B cell (primary cell): ENCODE data around the gene GRAP. TPM values are rescaled to one million over a fixed set of nuclear protein-coding genes. Genes with fewer than 3 reads are reported as not detected.

ENCODE experiments used
- ATAC-seq: fragments of 200-7000 bp; cut with Tn5 transposase; one replicate; pipeline ENCODE4 v1.10.0; 2021; ENCODE audit warnings: low read depth, mild to moderate bottlenecking, moderate number of reproducible peaks, moderate library complexity
- CTCF ChIA-PET: fragments of 350-600 bp; sonication (Branson Sonifier 250); formaldehyde crosslinking; loops from one replicate; lab custom pipeline; 2021; ENCODE audit warnings: antibody characterized with exemption, inconsistent platforms; lab: Charles Lee
- POLR2A ChIA-PET: fragments of 350-600 bp; sonication (Branson Sonifier 250); formaldehyde crosslinking; loops from one replicate; lab custom pipeline; 2021; ENCODE audit warnings: antibody characterized with exemption; lab: Charles Lee
- DNase-seq: peaks from one replicate; pipeline ENCODE4 v3.0.0; 2013
- H2AFZ ChIP-seq: 2 replicates; pipeline ENCODE4 v1.6.1; 2012; ENCODE audit warnings: mild to moderate bottlenecking, low read depth, low read length; ENCODE audit not compliant: insufficient read depth, poor library complexity, severe bottlenecking
- H3K27ac ChIP-seq, 2 donors: 1 replicate in 1 of 2; 2 replicates in 1 of 2; pipeline ENCODE4 v1.5.1; 2012 to 2013; ENCODE audit warnings: low read length in 2 of 2, mild to moderate bottlenecking in 2 of 2, moderate library complexity in 1 of 2
- H3K27me3 ChIP-seq, 4 experiments: fragments of 200-600 bp in 1 of 4; sonication (generic) in 1 of 4; replicated peaks in 1 of 4; 1 replicate in 2 of 4; 2 replicates in 2 of 4; pipeline versions ENCODE4 v1.6.1 to v1.7.0; 2013 to 2016; ENCODE audit warnings: low read length in 3 of 4, mild to moderate bottlenecking in 2 of 4, mixed read lengths in 1 of 4, moderate library complexity in 1 of 4; ENCODE audit not compliant: insufficient read depth in 4 of 4, control insufficient read depth in 3 of 4; ENCODE audit errors: control extremely low read depth in 1 of 4
- H3K36me3 ChIP-seq, 2 experiments: replicated peaks in 1 of 2; 1 replicate in 1 of 2; 2 replicates in 1 of 2; pipeline versions ENCODE4 v1.6.1 to v1.7.1; 2013; ENCODE audit warnings: low read length in 1 of 2; ENCODE audit not compliant: insufficient read depth in 2 of 2, control insufficient read depth in 1 of 2; ENCODE audit errors: control extremely low read depth in 1 of 2, extremely low read depth in 1 of 2
- H3K4me1 ChIP-seq, 2 donors: fragments of 200-600 bp in 1 of 2; sonication (generic) in 1 of 2; 1 replicate in 1 of 2; 2 replicates in 1 of 2; pipeline versions ENCODE4 v1.5.1 to v1.6.1; 2013 to 2017; ENCODE audit warnings: low read length in 2 of 2; ENCODE audit not compliant: control insufficient read depth in 2 of 2, insufficient read depth in 2 of 2
- H3K4me2 ChIP-seq: replicated peaks from 2 replicates; pipeline ENCODE3; 2012; ENCODE audit warnings: mild to moderate bottlenecking, low read depth, low read length; ENCODE audit not compliant: poor library complexity, severe bottlenecking
- H3K4me3 ChIP-seq, 5 experiments: fragments of 200-600 bp in 1 of 5; sonication (generic) in 1 of 5; 1 replicate in 3 of 5; 2 replicates in 2 of 5; pipeline versions ENCODE4 v1.5.1 to v1.7.0; 2011 to 2016; ENCODE audit warnings: low read length in 4 of 5, mild to moderate bottlenecking in 4 of 5, low read depth in 2 of 5, control low read depth in 1 of 5, moderate library complexity in 1 of 5; ENCODE audit not compliant: insufficient read depth in 1 of 5; ENCODE audit errors: control extremely low read depth in 1 of 5, extremely low read depth in 1 of 5
- H3K79me2 ChIP-seq: fragments of 200-600 bp; sonication (generic); one replicate; pipeline ENCODE4 v1.6.0; 2016; ENCODE audit warnings: low read length; ENCODE audit not compliant: control insufficient read depth, insufficient read depth
- H3K9ac ChIP-seq: fragments of 200-600 bp; sonication (generic); 2 replicates; pipeline ENCODE4 v1.6.1; 2017; ENCODE audit warnings: mild to moderate bottlenecking, low read length, moderate library complexity
- H3K9me3 ChIP-seq, 3 donors: one replicate each; pipeline versions ENCODE4 v1.6.1 to v1.7.1; 2013; ENCODE audit warnings: low read length in 2 of 3; ENCODE audit not compliant: control insufficient read depth in 2 of 3, insufficient read depth in 1 of 3; ENCODE audit errors: control extremely low read depth in 1 of 3
- H4K20me1 ChIP-seq: 2 replicates; pipeline ENCODE4 v1.6.0; 2012; ENCODE audit warnings: mild to moderate bottlenecking, low read length; ENCODE audit not compliant: insufficient read depth, control insufficient read depth, poor library complexity, severe bottlenecking
- H3K27ac Mint-ChIP-seq: one replicate; pipeline ENCODE4 v1.8.0; 2021; ENCODE audit warnings: mixed read lengths
- H3K27me3 Mint-ChIP-seq: one replicate; pipeline ENCODE4 v1.8.0; 2021; ENCODE audit warnings: mixed read lengths
- H3K4me1 Mint-ChIP-seq: one replicate; pipeline ENCODE4 v1.8.0; 2021; ENCODE audit warnings: mixed read lengths
- H3K4me3 Mint-ChIP-seq: one replicate; pipeline ENCODE4 v1.8.0; 2021; ENCODE audit warnings: mixed read lengths
- H3K9me3 Mint-ChIP-seq: one replicate; pipeline ENCODE4 v1.8.0; 2022; ENCODE audit warnings: mixed read lengths; ENCODE audit not compliant: insufficient read depth
- CTCF ChIP-seq: fragments of 200-600 bp; IDR thresholded peaks from one replicate; pipeline ENCODE4 v1.8.0; 2022; ENCODE audit warnings: antibody characterized with exemption, mild to moderate bottlenecking
- EZH2 ChIP-seq: IDR thresholded peaks from 2 replicates; pipeline ENCODE4 v1.6.1; 2012; ENCODE audit warnings: borderline replicate concordance, low read depth, mild to moderate bottlenecking, moderate library complexity, low read length; ENCODE audit not compliant: insufficient read depth, poor library complexity, severe bottlenecking
- WGBS: methylation state at CpG from one replicate; pipeline ENCODE4 v1.1.5; 2013; ENCODE audit warnings: missing lambda C conversion rate; ENCODE audit not compliant: insufficient coverage; 5-methylcytosine and 5-hydroxymethylcytosine counted together
- intact Hi-C: fragments of 100-400 bp; cut with micrococcal nuclease; formaldehyde crosslinking; loops from one replicate; pipeline ENCODE4 v1.10.0; 2022
- polyA plus RNA-seq: library from polyadenylated mRNA; depleted of rRNA; stranded (reverse); fragments of >200 nt; gene quantifications from 2 replicates; pipeline ENCODE4 v1.2.3, GENCODE V29; 2012
- total RNA-seq, 2 donors: library from RNA; stranded (reverse); fragments of 120-200 nt in 1 of 2; gene quantifications; 1 replicate in 1 of 2; 2 replicates in 1 of 2; pipeline versions ENCODE4 v1.2.3 to v1.2.4, GENCODE V29; 2013 to 2022

Gene GRAP
- total and polyA plus RNA-seq, 2 donors (not counting 1 experiment from before 2014, with no cell fraction given) = 59.8 to 93.2 TPM

GRCh38 chr17:18987862-18988545 lies 58.8 kb downstream of the GRAP start:
- 95% methylated on average over 14 of the region's 14 CpGs for WGBS
- DNase-seq (no peak), ATAC-seq (no peak)
- Histone ChIP-seq H3K27ac (no peak overlapping the region), H3K36me3 (peaks cover 0 to 8% of the 10 kb centered on the region in 2 experiments), H3K4me2 (no peak overlapping the region), H3K27me3 (no peaks in the 10 kb centered on the region), H4K20me1 (peaks cover 30% of the 10 kb centered on the region), H3K79me2 (peaks cover 6% of the 10 kb centered on the region), H3K9me3 (no peaks in the 10 kb centered on the region), H3K4me1 (peaks cover 9 to 11% of the 10 kb centered on the region in 2 donors), H3K9ac (no peak overlapping the region), H2AFZ (no peak overlapping the region), H3K4me3 (no peak overlapping the region)
- no peaks in the 10 kb centered on the region for H3K27me3 Mint-ChIP-seq
- peaks cover 8% of the 10 kb centered on the region for H3K4me1 Mint-ChIP-seq
- H3K27ac Mint-ChIP-seq = no peak overlapping the region
- H3K4me3 Mint-ChIP-seq = no peak overlapping the region
- ChIA-PET POLR2A (no interaction called here), CTCF (no interaction called here)
- intact Hi-C loops = no loop called here
- no peaks in the 10 kb centered on the region for H3K9me3 Mint-ChIP-seq
- TF ChIP-seq CTCF (no peak), EZH2 (no peak)

GRCh38 chr17:18987230-18987610 lies 59.5 kb downstream of the GRAP start:
- Histone ChIP-seq H3K27me3 (no peaks in the 10 kb centered on the region), H3K4me3 (no peak overlapping the region), H3K4me1 (peaks cover under 1 to 4% of the 10 kb centered on the region in 2 donors), H4K20me1 (peaks cover 22% of the 10 kb centered on the region), H2AFZ (no peak overlapping the region), H3K9me3 (no peaks in the 10 kb centered on the region), H3K79me2 (peaks cover 1% of the 10 kb centered on the region), H3K9ac (no peak overlapping the region), H3K27ac (no peak overlapping the region), H3K4me2 (no peak overlapping the region), H3K36me3 (peaks cover 0 to 8% of the 10 kb centered on the region in 2 experiments)
- ATAC-seq = no peak
- no peak for TF ChIP-seq CTCF
- TF ChIP-seq EZH2 = no peak
- no peak overlapping the region for H3K27ac Mint-ChIP-seq
- ChIA-PET CTCF (no interaction called here), POLR2A (no interaction called here)
- 97% methylated on average over 9 of the region's 9 CpGs for WGBS
- H3K27me3 Mint-ChIP-seq = no peaks in the 10 kb centered on the region
- H3K9me3 Mint-ChIP-seq = no peaks in the 10 kb centered on the region
- intact Hi-C loops = no loop called here
- no peak for DNase-seq
- H3K4me1 Mint-ChIP-seq = peaks cover 2% of the 10 kb centered on the region
- H3K4me3 Mint-ChIP-seq = no peak overlapping the region
